Type B pancreatic cell (in vitro differentiated cells): ENCODE results near the gene ARIH1. TPM values are rescaled to one million over a fixed set of nuclear protein-coding genes. Genes with fewer than 3 reads are reported as not detected.
"Not testable (repeated sequence)": the region's sequence is repeated elsewhere in the genome, so short reads cannot be mapped to it uniquely, and the experiment has no call there.

Experiments
- DNase-seq: peaks from one replicate; pipeline ENCODE4 v3.0.0; 2021; ENCODE audit warnings: mixed read lengths; ENCODE audit not compliant: unreplicated experiment; ENCODE audit errors: extremely low spot score
- H3K27ac Mint-ChIP-seq: 2 replicates; pipeline ENCODE4 v1.8.0; 2021; ENCODE audit warnings: mild to moderate bottlenecking, mixed read lengths
- H3K27me3 Mint-ChIP-seq: 2 replicates; pipeline ENCODE4 v1.8.0; 2021; ENCODE audit warnings: mixed read lengths
- H3K36me3 Mint-ChIP-seq: 2 replicates; pipeline ENCODE4 v1.8.0; 2021; ENCODE audit warnings: mixed read lengths
- H3K4me1 Mint-ChIP-seq: one replicate; pipeline ENCODE4 v1.8.0; 2021; ENCODE audit warnings: mixed read lengths; ENCODE audit not compliant: unreplicated experiment
- H3K4me3 Mint-ChIP-seq: 2 replicates; pipeline ENCODE4 v1.8.0; 2021; ENCODE audit warnings: mild to moderate bottlenecking, mixed read lengths
- H3K9me3 Mint-ChIP-seq: 2 replicates; pipeline ENCODE4 v1.8.0; 2021; ENCODE audit warnings: mixed read lengths
- CTCF ChIP-seq: fragments of 200-600 bp; sonication (generic); conservative IDR thresholded peaks from 2 replicates; pipeline ENCODE4 v1.5.0; 2021; ENCODE audit warnings: antibody characterized with exemption, mild to moderate bottlenecking
- total RNA-seq: library from RNA; stranded (reverse); gene quantifications from 2 replicates; pipeline ENCODE4 v1.2.1, GENCODE V29; 2021; ENCODE audit warnings: low replicate concordance

ARIH1 gene
- total RNA-seq, 1 donor from 2014 or later, result 172 TPM

- Mint-ChIP-seq H3K27me3 (no peaks in the 10 kb centered on the region), H3K4me1 (peaks cover 23% of the 10 kb centered on the region), H3K36me3 (peaks cover 14% of the 10 kb centered on the region), H3K27ac (peak overlapping the region; percentile 100), H3K4me3 (peak overlapping the region; percentile 92), H3K9me3 (no peaks in the 10 kb centered on the region)
- no peak for DNase-seq
- TF ChIP-seq CTCF, result no peak
These were observed 1.0 kb upstream of the ARIH1 start for GRCh38 chr15:72472992-72473610.

- no peak for DNase-seq
- Mint-ChIP-seq H3K4me3 (peak overlapping the region; percentile 92), H3K27me3 (no peaks in the 10 kb centered on the region), H3K9me3 (no peaks in the 10 kb centered on the region), H3K4me1 (peaks cover 23% of the 10 kb centered on the region), H3K36me3 (peaks cover 26% of the 10 kb centered on the region), H3K27ac (peak overlapping the region; percentile 100)
- TF ChIP-seq CTCF, result no peak
These were observed 359 bp downstream of the ARIH1 start for GRCh38 chr15:72474466-72474911.

GRCh38 chr15:72474912-72475628 lies 940 bp downstream of the ARIH1 start:
- no peaks in the 10 kb centered on the region for H3K27me3 Mint-ChIP-seq
- TF ChIP-seq CTCF, result no peak
- H3K36me3 Mint-ChIP-seq, result peaks cover 26% of the 10 kb centered on the region
- peak overlapping the region; percentile 92 for H3K4me3 Mint-ChIP-seq
- H3K27ac Mint-ChIP-seq, result peak overlapping the region; percentile 100
- peaks cover 23% of the 10 kb centered on the region for H3K4me1 Mint-ChIP-seq
- peak; percentile 80 for DNase-seq
- no peaks in the 10 kb centered on the region for H3K9me3 Mint-ChIP-seq

GRCh38 chr15:72475674-72476073 lies 1.5 kb downstream of the ARIH1 start:
- no peak for DNase-seq
- Mint-ChIP-seq H3K36me3 (peaks cover 27% of the 10 kb centered on the region), H3K27me3 (no peaks in the 10 kb centered on the region), H3K27ac (peak overlapping the region; percentile 100), H3K9me3 (no peaks in the 10 kb centered on the region), H3K4me1 (peaks cover 24% of the 10 kb centered on the region), H3K4me3 (peak overlapping the region; percentile 92)
- TF ChIP-seq CTCF, result no peak

- DNase-seq, H3K9me3 Mint-ChIP-seq, H3K27me3 Mint-ChIP-seq: not testable (repeated sequence)
- Mint-ChIP-seq H3K27ac (peak overlapping the region; percentile 89), H3K4me1 (peaks cover 30% of the 10 kb centered on the region), H3K4me3 (peak overlapping the region; percentile 86), H3K36me3 (peaks cover 34% of the 10 kb centered on the region)
These were observed 2.2 kb downstream of the ARIH1 start for GRCh38 chr15:72476330-72476729.

GRCh38 chr15:72481015-72481659 lies 7.0 kb downstream of the ARIH1 start:
- TF ChIP-seq CTCF, result no peak
- DNase-seq, result no peak
- Mint-ChIP-seq H3K9me3 (peaks cover 4% of the 10 kb centered on the region), H3K36me3 (peaks cover 50% of the 10 kb centered on the region), H3K27ac (peak overlapping the region; percentile 40), H3K4me3 (peak overlapping the region; percentile 48), H3K27me3 (no peaks in the 10 kb centered on the region), H3K4me1 (peaks cover 20% of the 10 kb centered on the region)
